GM23248 (cell line): Measurements from ENCODE around the gene TMEM38B. TPM values are rescaled to one million over a fixed set of nuclear protein-coding genes. Genes with fewer than 3 reads are reported as not detected.

ENCODE experiments used
- DNase-seq: peaks from one replicate; pipeline ENCODE4 v3.0.0-alpha.2; 2015
- H2AFZ ChIP-seq: fragments of 200-600 bp; sonication (generic); 2 replicates; pipeline ENCODE4 v1.6.1; 2016; ENCODE audit warnings: antibody characterized with exemption
- H3F3A ChIP-seq: fragments of 200-600 bp; sonication (generic); 2 replicates; pipeline ENCODE4 v1.6.1; 2016; ENCODE audit warnings: mild to moderate bottlenecking, antibody characterized with exemption, mixed run types; ENCODE audit not compliant: insufficient read depth
- H3K27ac ChIP-seq: fragments of 200-600 bp; sonication (generic); 2 replicates; pipeline ENCODE4 v1.5.1; 2016; ENCODE audit warnings: mild to moderate bottlenecking
- H3K27me3 ChIP-seq: fragments of 200-600 bp; sonication (generic); replicated peaks from 2 replicates; pipeline ENCODE4 v1.6.1; 2016; ENCODE audit warnings: mild to moderate bottlenecking; ENCODE audit not compliant: insufficient read depth
- H3K36me3 ChIP-seq: fragments of 200-600 bp; sonication (generic); 2 replicates; pipeline ENCODE4 v1.6.1; 2016; ENCODE audit warnings: low read depth, mild to moderate bottlenecking
- H3K4me1 ChIP-seq: fragments of 200-600 bp; sonication (generic); 2 replicates; pipeline ENCODE4 v1.6.1; 2016; ENCODE audit warnings: mild to moderate bottlenecking; ENCODE audit not compliant: insufficient read depth
- H3K4me2 ChIP-seq: fragments of 200-600 bp; sonication (generic); one replicate; pipeline ENCODE4 v1.6.1; 2016; ENCODE audit warnings: mild to moderate bottlenecking; ENCODE audit not compliant: unreplicated experiment
- H3K4me3 ChIP-seq: fragments of 200-600 bp; sonication (generic); 2 replicates; pipeline ENCODE4 v1.5.1; 2016; ENCODE audit warnings: mild to moderate bottlenecking
- H3K79me2 ChIP-seq: fragments of 200-600 bp; sonication (generic); 2 replicates; pipeline ENCODE4 v1.6.1; 2016; ENCODE audit warnings: mild to moderate bottlenecking; ENCODE audit not compliant: insufficient read depth
- H3K9ac ChIP-seq: fragments of 200-600 bp; sonication (generic); 2 replicates; pipeline ENCODE4 v1.6.1; 2016; ENCODE audit warnings: mild to moderate bottlenecking
- H3K9me2 ChIP-seq: fragments of 200-600 bp; sonication (generic); 2 replicates; pipeline ENCODE4 v1.6.1; 2016; ENCODE audit warnings: mixed run types, mild to moderate bottlenecking, moderate library complexity; ENCODE audit not compliant: insufficient read depth
- H3K9me3 ChIP-seq: fragments of 200-600 bp; sonication (generic); one replicate; pipeline ENCODE4 v1.6.1; 2017; ENCODE audit warnings: low read depth
- H4K20me1 ChIP-seq: fragments of 200-600 bp; sonication (generic); 2 replicates; pipeline ENCODE4 v1.6.0; 2016; ENCODE audit not compliant: insufficient read depth
- EZH2 ChIP-seq: fragments of 200-600 bp; sonication (generic); IDR thresholded peaks from 2 replicates; pipeline ENCODE4 v1.6.1; 2018; ENCODE audit warnings: antibody characterized with exemption, mild to moderate bottlenecking; ENCODE audit not compliant: insufficient read depth, poor library complexity, severe bottlenecking
- EZH2phosphoT487 ChIP-seq: fragments of 200-600 bp; sonication (generic); IDR thresholded peaks from 2 replicates; pipeline ENCODE4 v1.6.1; 2018; ENCODE audit warnings: antibody characterized with exemption, moderate library complexity, mild to moderate bottlenecking, low read depth; ENCODE audit not compliant: insufficient read depth
- WGBS, 2 experiments: methylation state at CpG; one replicate each; pipeline ENCODE4 v1.1.6; 2015 to 2017; ENCODE audit warnings: low lambda C conversion rate in 2 of 2, low coverage in 1 of 2; ENCODE audit errors: missing lambda C conversion rate in 2 of 2; 5-methylcytosine and 5-hydroxymethylcytosine counted together
- in situ Hi-C: fragments of 300-500 bp; cut with MboI; formaldehyde crosslinking; loops from 2 replicates; pipeline ENCODE4 v1.15.0; 2020
- polyA plus RNA-seq: library from polyadenylated mRNA; unstranded; fragments of >200 nt; fragmentation: Nextera tagmentation; extraction: Ambion mirVana; gene quantifications from 2 replicates; pipeline ENCODE4 v1.2.1, GENCODE V29; 2016
- total RNA-seq: library from RNA; depleted of rRNA; stranded (reverse); fragments of >200 nt; shearing (Covaris generic); gene quantifications from 2 replicates; pipeline ENCODE4 v1.2.3, GENCODE V29; 2014

The TMEM38B gene
- total and polyA plus RNA-seq, 2 experiments from 2014 or later: 6.2 to 9.1 TPM

DNA sequence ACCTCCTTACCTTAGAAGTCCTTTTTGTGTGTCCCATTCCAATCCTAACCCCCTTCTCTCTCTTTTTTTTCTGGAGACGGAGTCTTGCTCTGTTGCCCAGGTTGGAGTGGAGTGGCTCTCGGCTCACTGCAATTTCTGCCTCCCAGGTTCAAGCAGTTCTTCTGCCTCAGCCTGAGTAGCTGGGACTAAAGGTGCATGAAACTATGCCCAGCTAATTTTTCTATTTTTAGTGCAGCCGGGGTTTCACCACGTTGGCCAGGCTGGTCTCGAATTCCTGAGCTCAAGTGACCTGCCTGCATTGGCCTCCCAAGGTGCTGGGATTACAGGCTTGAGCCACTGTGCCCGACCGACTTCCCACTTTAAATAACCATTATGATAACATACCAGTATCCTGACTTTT, 17.5 kb downstream of the TMEM38B start:
- Histone ChIP-seq H3F3A (no peaks in the 10 kb centered on the region), H3K36me3 (no peaks in the 10 kb centered on the region), H3K4me3 (no peak overlapping the region), H3K27me3 (no peaks in the 10 kb centered on the region), H3K9me3 (no peaks in the 10 kb centered on the region), H3K9ac (no peak overlapping the region), H4K20me1 (no peaks in the 10 kb centered on the region), H3K79me2 (no peaks in the 10 kb centered on the region), H3K27ac (no peak overlapping the region), H2AFZ (no peak overlapping the region), H3K4me1 (no peaks in the 10 kb centered on the region), H3K4me2 (no peak overlapping the region), H3K9me2 (no peaks in the 10 kb centered on the region)
- DNase-seq: no peak
- 92 to 93% methylated on average over 7 of the region's 7 CpGs for WGBS, 2 experiments
- TF ChIP-seq EZH2 (no peak), EZH2phosphoT487 (no peak)
- in situ Hi-C loops: loop anchor here (25.0 kb wide), 1 partner anchor 275 kb away; the partner anchor contains the start of gene FSD1L

DNA sequence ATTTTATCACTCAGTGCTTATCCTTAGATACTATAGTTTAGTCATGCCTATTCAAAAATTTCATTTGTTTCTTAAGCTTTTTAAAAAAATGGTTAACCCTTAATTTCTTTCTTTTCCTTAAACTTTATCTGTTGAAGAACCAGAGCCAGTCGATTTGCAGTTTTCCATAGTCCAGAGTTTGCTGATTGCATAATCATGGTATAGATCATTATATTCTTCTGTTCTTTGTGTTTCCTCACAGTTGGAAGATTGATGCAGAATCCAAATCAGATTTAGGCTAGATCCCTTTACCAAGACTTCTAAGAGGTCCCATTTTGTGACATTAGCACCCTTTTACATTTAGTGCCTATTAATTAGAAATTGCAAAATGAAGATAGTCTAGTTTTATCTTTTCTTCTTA, 18.0 kb downstream of the TMEM38B start:
- Histone ChIP-seq H3K9ac (no peak overlapping the region), H3K36me3 (no peaks in the 10 kb centered on the region), H3K79me2 (no peaks in the 10 kb centered on the region), H3K27me3 (no peaks in the 10 kb centered on the region), H3K4me2 (no peak overlapping the region), H3K4me1 (no peaks in the 10 kb centered on the region), H3K9me2 (no peaks in the 10 kb centered on the region), H3K27ac (no peak overlapping the region), H3K9me3 (no peaks in the 10 kb centered on the region), H3K4me3 (no peak overlapping the region), H2AFZ (no peak overlapping the region), H3F3A (no peaks in the 10 kb centered on the region), H4K20me1 (no peaks in the 10 kb centered on the region)
- TF ChIP-seq EZH2: no peak
- TF ChIP-seq EZH2phosphoT487: no peak
- 62 to 63% methylated on average over 1 of the region's 1 CpG for WGBS, 2 experiments
- in situ Hi-C loops: loop anchor here (25.0 kb wide), 1 partner anchor 275 kb away; the partner anchor contains the start of gene FSD1L
- no peak for DNase-seq

DNA sequence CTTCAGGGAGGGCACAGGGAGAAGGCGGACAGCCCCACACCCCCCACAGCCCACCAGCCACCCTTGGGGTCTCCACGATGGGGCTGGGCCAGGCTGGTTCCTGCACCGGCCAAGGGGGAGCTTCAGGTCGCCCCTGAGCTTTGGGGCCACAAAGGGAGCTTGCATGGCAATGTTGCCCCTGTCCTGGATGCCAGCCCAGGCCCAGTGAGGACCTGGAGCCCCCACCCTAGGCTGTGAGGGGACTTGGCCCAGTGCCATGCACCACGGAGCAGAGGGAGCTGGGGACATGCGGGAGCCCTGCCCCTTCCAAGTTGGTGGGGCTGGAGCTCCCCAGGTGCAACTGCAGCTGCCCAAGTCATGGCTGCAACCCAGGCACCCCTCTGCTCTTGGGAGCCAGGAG, 18.4 kb downstream of the TMEM38B start:
- no peaks in the 10 kb centered on the region for H3K9me3 ChIP-seq
- no peak overlapping the region for H3K4me2 ChIP-seq
- no peak overlapping the region for H3K27ac ChIP-seq
- no peaks in the 10 kb centered on the region for H3K9me2 ChIP-seq
- in situ Hi-C loops: loop anchor here (25.0 kb wide), 1 partner anchor 275 kb away; the partner anchor contains the start of gene FSD1L
- H3F3A ChIP-seq: no peaks in the 10 kb centered on the region
- H3K4me1 ChIP-seq: no peaks in the 10 kb centered on the region
- no peaks in the 10 kb centered on the region for H3K36me3 ChIP-seq
- H3K9ac ChIP-seq: no peak overlapping the region
- H4K20me1 ChIP-seq: no peaks in the 10 kb centered on the region
- TF ChIP-seq EZH2: no peak
- no peak for TF ChIP-seq EZH2phosphoT487
- H3K79me2 ChIP-seq: no peaks in the 10 kb centered on the region
- no peak overlapping the region for H3K4me3 ChIP-seq
- no peaks in the 10 kb centered on the region for H3K27me3 ChIP-seq
- no peak overlapping the region for H2AFZ ChIP-seq
- DNase-seq: no peak
- 82 to 83% methylated on average over 6 of the region's 6 CpGs for WGBS, 2 experiments

- Histone ChIP-seq H3K4me1 (no peaks in the 10 kb centered on the region), H3K9ac (no peak overlapping the region), H3K4me3 (no peak overlapping the region), H3K4me2 (no peak overlapping the region), H2AFZ (no peak overlapping the region), H4K20me1 (no peaks in the 10 kb centered on the region), H3K27me3 (no peaks in the 10 kb centered on the region), H3F3A (no peaks in the 10 kb centered on the region), H3K9me3 (no peaks in the 10 kb centered on the region), H3K9me2 (no peaks in the 10 kb centered on the region), H3K79me2 (no peaks in the 10 kb centered on the region), H3K27ac (no peak overlapping the region), H3K36me3 (no peaks in the 10 kb centered on the region)
- in situ Hi-C loops: loop anchor here (25.0 kb wide), 1 partner anchor 276 kb away; the partner anchor contains the start of gene FSD1L
- TF ChIP-seq EZH2phosphoT487: no peak
- no peak for TF ChIP-seq EZH2
- 90 to 94% methylated on average over 10 to 11 of the region's 11 CpGs for WGBS, 2 experiments
- no peak for DNase-seq
Measured at GRCh38 chr9:105713260-105714019, 19.1 kb downstream of the TMEM38B start.
